HG03442 (cell line): Measurements from ENCODE around the gene PEMT.

Experiments used
- ATAC-seq: cut with Tn5 transposase; IDR thresholded peaks from one replicate; pipeline ENCODE4 v1.9.1; 2021; ENCODE audit warnings: mild to moderate bottlenecking, moderate library complexity; ENCODE audit not compliant: unreplicated experiment

Gene PEMT

GRCh38 chr17:17555151-17555550 is 36.4 kb downstream of the PEMT start:
- no peak for ATAC-seq

GRCh38 chr17:17554266-17554665 is 37.2 kb downstream of the PEMT start:
- no peak for ATAC-seq

- no peak for ATAC-seq
Observed at GRCh38 chr17:17553217-17554195, 38.0 kb downstream of the PEMT start.

- ATAC-seq: no peak
Observed at GRCh38 chr17:17552351-17553216, 38.9 kb downstream of the PEMT start.

- ATAC-seq: no peak
Observed at GRCh38 chr17:17551361-17551760, 40.1 kb downstream of the PEMT start.

- no peak for ATAC-seq
Observed at GRCh38 chr17:17549732-17550366, 41.7 kb downstream of the PEMT start.

- ATAC-seq: no peak
Observed at GRCh38 chr17:17548044-17548443, 43.5 kb downstream of the PEMT start.

GRCh38 chr17:17547210-17547764 is 44.2 kb downstream of the PEMT start:
- no peak for ATAC-seq

GRCh38 chr17:17546399-17547185 is 44.9 kb downstream of the PEMT start:
- no peak for ATAC-seq

- no peak for ATAC-seq
Observed at GRCh38 chr17:17545984-17546383, 45.5 kb downstream of the PEMT start.

- no peak for ATAC-seq
Observed at GRCh38 chr17:17545031-17545820, 46.3 kb downstream of the PEMT start.

GRCh38 chr17:17542906-17543635 is 48.4 kb downstream of the PEMT start:
- no peak for ATAC-seq

GRCh38 chr17:17541640-17542001 is 49.9 kb downstream of the PEMT start:
- no peak for ATAC-seq

GRCh38 chr17:17540935-17541639 is 50.4 kb downstream of the PEMT start:
- ATAC-seq: no peak

GRCh38 chr17:17540278-17540906 is 51.1 kb downstream of the PEMT start:
- ATAC-seq: no peak

- ATAC-seq: no peak
Observed at GRCh38 chr17:17539591-17539990, 51.9 kb downstream of the PEMT start.
